Lung (tissue), 12 donors: ENCODE results near the gene ARID1B. TPM values are rescaled to one million over a fixed set of nuclear protein-coding genes. Genes with fewer than 3 reads are reported as not detected.

Source experiments
- ATAC-seq: fragments of 200-7000 bp; cut with Tn5 transposase; one replicate; pipeline ENCODE4 v1.9.1; 2020; ENCODE audit warnings: moderate number of reproducible peaks; ENCODE audit not compliant: insufficient read depth, low FRiP score
- DNase-seq, 3 donors: peaks; one replicate each; pipeline ENCODE4 v3.0.0-alpha.2; 2013 to 2017
- H3K27ac ChIP-seq, 2 donors: one replicate each; pipeline ENCODE4 v1.5.1; 2013; ENCODE audit warnings: mild to moderate bottlenecking in 2 of 2, moderate library complexity in 2 of 2, control low read depth in 1 of 2, inconsistent platforms in 1 of 2, low read depth in 1 of 2, low read length in 1 of 2
- H3K27me3 ChIP-seq, 3 donors: one replicate each; pipeline ENCODE4 v1.5.1; 2013; ENCODE audit warnings: low read length in 2 of 3; ENCODE audit not compliant: control insufficient read depth in 3 of 3, insufficient read depth in 3 of 3
- H3K36me3 ChIP-seq, 4 donors: one replicate each; pipeline ENCODE4 v1.5.1; 2013; ENCODE audit warnings: low read length in 4 of 4, mild to moderate bottlenecking in 1 of 4, moderate library complexity in 1 of 4; ENCODE audit not compliant: control insufficient read depth in 4 of 4, insufficient read depth in 4 of 4
- H3K4me1 ChIP-seq, 5 donors: one replicate each; pipeline ENCODE4 v1.5.1; 2013; ENCODE audit warnings: low read length in 5 of 5, mild to moderate bottlenecking in 2 of 5, moderate library complexity in 1 of 5; ENCODE audit not compliant: control insufficient read depth in 5 of 5, insufficient read depth in 5 of 5
- H3K4me3 ChIP-seq: one replicate; pipeline ENCODE4 v1.5.1; 2013; ENCODE audit warnings: mild to moderate bottlenecking, control low read depth, moderate library complexity
- H3K9ac ChIP-seq, 2 donors: one replicate each; pipeline ENCODE4 v1.5.1; 2013; ENCODE audit warnings: low read length in 2 of 2, control low read depth in 1 of 2; ENCODE audit not compliant: insufficient read depth in 1 of 2
- H3K9me3 ChIP-seq, 4 donors: one replicate each; pipeline ENCODE4 v1.5.1; 2013; ENCODE audit warnings: low read length in 3 of 4, mild to moderate bottlenecking in 1 of 4, moderate library complexity in 1 of 4; ENCODE audit not compliant: control insufficient read depth in 4 of 4, insufficient read depth in 3 of 4
- CTCF ChIP-seq: IDR thresholded peaks from 2 replicates; pipeline ENCODE4 v1.5.1; 2012; ENCODE audit warnings: mild to moderate bottlenecking; ENCODE audit errors: control extremely low read depth, extremely low read depth
- WGBS, 2 donors: extraction: QIAGEN DNeasy Blood & Tissue Kit; methylation state at CpG; one replicate each; pipeline ENCODE4 v1.1.7; 2013; 5-methylcytosine and 5-hydroxymethylcytosine counted together
- polyA plus RNA-seq, 2 donors: library from polyadenylated mRNA; stranded (reverse); fragments of 200-250 nt; gene quantifications; one replicate each; pipeline ENCODE4 v1.2.1, GENCODE V29; 2013
- total RNA-seq, 2 donors: library from RNA; depleted of rRNA in 1 of 2; stranded (reverse); fragments of >200 nt in 1 of 2; gene quantifications; one replicate each; pipeline ENCODE4 v1.2.1, GENCODE V29; 2014 to 2021
- donor health status: control.
- donor health status: control.
- donor health status: Bipolar disorder and iron deficiency.
- donor health status: healthy.
- donor health status: DM: yes; HTN: yes; CAD: no.

The ARID1B gene
- total and polyA plus RNA-seq, 4 donors: 10.5 to 239 (median 50.9) TPM

- H3K9ac ChIP-seq: no peak overlapping the region
- no peak overlapping the region for H3K4me3 ChIP-seq
- no peak overlapping the region for H3K27ac ChIP-seq
- ATAC-seq: no peak
- no peak for DNase-seq
- H3K27me3 ChIP-seq: no peaks in the 10 kb centered on the region
- peaks cover 0 to 5% (median 0%) of the 10 kb centered on the region in 4 donors for H3K36me3 ChIP-seq
- peaks cover 14 to 26% (median 18%) of the 10 kb centered on the region in 5 donors for H3K4me1 ChIP-seq
- H3K9me3 ChIP-seq: peaks cover 0 to 3% (median 0%) of the 10 kb centered on the region in 4 donors
- TF ChIP-seq CTCF: no peak
- 74 to 77% methylated on average over 10 of the region's 10 CpGs for WGBS, 2 donors
Observed at GRCh38 chr6:156877126-156877863, 100.1 kb downstream of the ARID1B start.

GRCh38 chr6:156878681-156879080 lies 101.5 kb downstream of the ARID1B start:
- Histone ChIP-seq H3K4me1 (peaks cover 21 to 40% (median 27%) of the 10 kb centered on the region in 5 donors), H3K36me3 (peaks cover 0 to 3% (median 0%) of the 10 kb centered on the region in 4 donors), H3K27ac (no peak overlapping the region), H3K9me3 (no peaks in the 10 kb centered on the region), H3K9ac (no peak overlapping the region), H3K27me3 (no peaks in the 10 kb centered on the region), H3K4me3 (no peak overlapping the region)
- WGBS, 2 donors: 77 to 89% methylated on average over 4 of the region's 4 CpGs
- DNase-seq (no peak), ATAC-seq (no peak)
- TF ChIP-seq CTCF: no peak

GRCh38 chr6:156879186-156879585 lies 102.0 kb downstream of the ARID1B start:
- H3K9ac ChIP-seq: no peak overlapping the region
- H3K4me1 ChIP-seq: peaks cover 23 to 44% (median 28%) of the 10 kb centered on the region in 5 donors
- H3K4me3 ChIP-seq: no peak overlapping the region
- DNase-seq: no peak
- peaks cover 0 to 2% (median 0%) of the 10 kb centered on the region in 4 donors for H3K36me3 ChIP-seq
- no peaks in the 10 kb centered on the region for H3K9me3 ChIP-seq
- no peak overlapping the region for H3K27ac ChIP-seq
- no peaks in the 10 kb centered on the region for H3K27me3 ChIP-seq
- WGBS, 2 donors: 85 to 86% methylated on average over 4 of the region's 4 CpGs
- no peak for TF ChIP-seq CTCF
- ATAC-seq: no peak
